ENCODE results near the gene TRABD2B.
A peak's percentile ranks its signal among the peaks of the same experiment; 100 is the strongest.

TRABD2B gene

GRCh38 chr1:47751996-47752451, 245.2 kb downstream of the TRABD2B start:
- H3K9ac ChIP-seq (ENCODE audit: low read length) = no peak overlapping the region
- H3K18ac ChIP-seq (ENCODE audit: low read depth in 1 of 2, low read length in 2 of 2) = no peak overlapping the region
- H3K79me1 ChIP-seq (replicated peaks; ENCODE audit: low read length, poor library complexity, severe bottlenecking) = no peaks in the 10 kb centered on the region
- H2AK5ac ChIP-seq (ENCODE audit: low read length, severe bottlenecking) = no peak overlapping the region
- H3K9me3 ChIP-seq (ENCODE audit: control insufficient read depth, low read length) = no peaks in the 10 kb centered on the region
- WGBS = 59% methylated on average over 15 of the region's 15 CpGs
- no peak overlapping the region for H2BK15ac ChIP-seq (ENCODE audit: low read depth, poor library complexity, severe bottlenecking)
- no peak overlapping the region for H3K23ac ChIP-seq (ENCODE audit: low read length in 2 of 2)
- no peak overlapping the region for H3K4ac ChIP-seq (ENCODE audit: low read depth in 1 of 2, low read length in 2 of 2)
- H3K27ac ChIP-seq (ENCODE audit: low read length, poor library complexity, severe bottlenecking) = no peak overlapping the region
- peak overlapping the region in 1 of 2 experiments; percentile 37 for H3K4me3 ChIP-seq (ENCODE audit: insufficient read depth in 1 of 2, low read depth in 1 of 2, low read length in 2 of 2)
- no peak overlapping the region for H4K91ac ChIP-seq (ENCODE audit: low read length)
- no peak overlapping the region for H2AFZ ChIP-seq (ENCODE audit: low read depth, low read length)
- no peaks in the 10 kb centered on the region for H3K36me3 ChIP-seq (ENCODE audit: control insufficient read depth in 1 of 2, insufficient read depth in 2 of 2, low read depth in 1 of 2, low read length in 2 of 2)
- H3K4me2 ChIP-seq (ENCODE audit: low read length, poor library complexity, severe bottlenecking) = no peak overlapping the region
- no peak overlapping the region for H2BK120ac ChIP-seq (ENCODE audit: low read depth, low read length)
- no peak overlapping the region for H2BK5ac ChIP-seq (ENCODE audit: low read depth, low read length, poor library complexity, severe bottlenecking)
- H3K27me3 ChIP-seq (ENCODE audit: control insufficient read depth in 1 of 2, insufficient read depth in 1 of 2, low read length in 2 of 2) = peaks cover 3 to 46% of the 10 kb centered on the region in 2 experiments
- no peak overlapping the region for H3K14ac ChIP-seq (ENCODE audit: low read length in 2 of 2)
- H2BK12ac ChIP-seq (ENCODE audit: low read length in 2 of 2) = no peak overlapping the region
- H4K8ac ChIP-seq (ENCODE audit: low read length) = no peak overlapping the region
- no peak for DNase-seq
- H3K4me1 ChIP-seq (ENCODE audit: control insufficient read depth, insufficient read depth, low read depth, low read length) = no peaks in the 10 kb centered on the region

DNA sequence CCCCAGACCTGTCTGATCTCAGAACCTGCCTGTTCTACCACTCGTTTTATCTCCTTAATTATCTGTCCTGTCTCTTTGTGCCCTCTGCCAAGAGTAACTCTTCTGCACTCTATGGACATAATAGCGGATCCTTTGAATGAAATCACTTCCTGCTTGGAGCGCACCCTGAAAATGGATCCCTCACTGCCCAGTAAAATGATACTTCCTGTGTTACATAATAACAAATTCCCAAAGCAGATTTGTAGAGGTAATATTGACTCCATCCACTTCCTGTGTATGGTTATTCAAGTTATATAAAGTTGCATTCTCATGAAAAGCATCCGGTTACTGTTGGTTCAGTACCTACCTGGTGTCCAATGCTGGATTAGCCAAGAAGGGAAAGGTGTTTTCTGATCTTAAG, 246.0 kb downstream of the TRABD2B start:
- Histone ChIP-seq H3K27ac (ENCODE audit: low read length, poor library complexity, severe bottlenecking) (no peak overlapping the region), H2AFZ (ENCODE audit: low read depth, low read length) (no peak overlapping the region), H2BK12ac (ENCODE audit: low read length in 2 of 2) (no peak overlapping the region), H2BK120ac (ENCODE audit: low read depth, low read length) (no peak overlapping the region), H2BK5ac (ENCODE audit: low read depth, low read length, poor library complexity, severe bottlenecking) (no peak overlapping the region), H4K8ac (ENCODE audit: low read length) (no peak overlapping the region), H3K9ac (ENCODE audit: low read length) (no peak overlapping the region), H3K4me2 (ENCODE audit: low read length, poor library complexity, severe bottlenecking) (no peak overlapping the region), H3K9me3 (ENCODE audit: control insufficient read depth, low read length) (no peaks in the 10 kb centered on the region), H3K4me1 (ENCODE audit: control insufficient read depth, insufficient read depth, low read depth, low read length) (no peaks in the 10 kb centered on the region), H3K4ac (ENCODE audit: low read depth in 1 of 2, low read length in 2 of 2) (no peak overlapping the region), H3K4me3 (ENCODE audit: insufficient read depth in 1 of 2, low read depth in 1 of 2, low read length in 2 of 2) (no peak overlapping the region), H4K91ac (ENCODE audit: low read length) (no peak overlapping the region), H3K36me3 (ENCODE audit: control insufficient read depth in 1 of 2, insufficient read depth in 2 of 2, low read depth in 1 of 2, low read length in 2 of 2) (no peaks in the 10 kb centered on the region), H2AK5ac (ENCODE audit: low read length, severe bottlenecking) (no peak overlapping the region), H3K27me3 (ENCODE audit: control insufficient read depth in 1 of 2, insufficient read depth in 1 of 2, low read length in 2 of 2) (peaks cover 3 to 45% of the 10 kb centered on the region in 2 experiments), H3K79me1 (replicated peaks; ENCODE audit: low read length, poor library complexity, severe bottlenecking) (no peaks in the 10 kb centered on the region), H3K18ac (ENCODE audit: low read depth in 1 of 2, low read length in 2 of 2) (no peak overlapping the region), H3K23ac (ENCODE audit: low read length in 2 of 2) (no peak overlapping the region), H2BK15ac (ENCODE audit: low read depth, poor library complexity, severe bottlenecking) (no peak overlapping the region), H3K14ac (ENCODE audit: low read length in 2 of 2) (no peak overlapping the region)
- no peak for DNase-seq
- 81% methylated on average over 4 of the region's 4 CpGs for WGBS

GRCh38 chr1:47745715-47746609, 251.2 kb downstream of the TRABD2B start:
- 68% methylated on average over 7 of the region's 8 CpGs for WGBS

GRCh38 chr1:47742890-47743760, 254.1 kb downstream of the TRABD2B start:
- Histone ChIP-seq H3K4me2 (ENCODE audit: low read length, poor library complexity, severe bottlenecking) (no peak overlapping the region), H2BK12ac (ENCODE audit: low read length in 2 of 2) (no peak overlapping the region), H3K4ac (ENCODE audit: low read depth in 1 of 2, low read length in 2 of 2) (no peak overlapping the region), H3K9me3 (ENCODE audit: control insufficient read depth, low read length) (peaks cover 5% of the 10 kb centered on the region), H3K79me1 (replicated peaks; ENCODE audit: low read length, poor library complexity, severe bottlenecking) (no peaks in the 10 kb centered on the region), H4K8ac (ENCODE audit: low read length) (no peak overlapping the region), H2BK5ac (ENCODE audit: low read depth, low read length, poor library complexity, severe bottlenecking) (no peak overlapping the region), H2BK120ac (ENCODE audit: low read depth, low read length) (no peak overlapping the region), H3K27ac (ENCODE audit: low read length, poor library complexity, severe bottlenecking) (no peak overlapping the region), H3K36me3 (ENCODE audit: control insufficient read depth in 1 of 2, insufficient read depth in 2 of 2, low read depth in 1 of 2, low read length in 2 of 2) (no peaks in the 10 kb centered on the region), H2AFZ (ENCODE audit: low read depth, low read length) (no peak overlapping the region), H3K27me3 (ENCODE audit: control insufficient read depth in 1 of 2, insufficient read depth in 1 of 2, low read length in 2 of 2) (peaks cover 10 to 56% of the 10 kb centered on the region in 2 experiments), H3K23ac (ENCODE audit: low read length in 2 of 2) (no peak overlapping the region), H3K18ac (ENCODE audit: low read depth in 1 of 2, low read length in 2 of 2) (no peak overlapping the region), H4K91ac (ENCODE audit: low read length) (no peak overlapping the region), H2AK5ac (ENCODE audit: low read length, severe bottlenecking) (no peak overlapping the region), H3K4me3 (ENCODE audit: insufficient read depth in 1 of 2, low read depth in 1 of 2, low read length in 2 of 2) (peak overlapping the region in 1 of 2 experiments; percentile 8), H3K14ac (ENCODE audit: low read length in 2 of 2) (no peak overlapping the region), H3K9ac (ENCODE audit: low read length) (no peak overlapping the region), H2BK15ac (ENCODE audit: low read depth, poor library complexity, severe bottlenecking) (no peak overlapping the region), H3K4me1 (ENCODE audit: control insufficient read depth, insufficient read depth, low read depth, low read length) (no peaks in the 10 kb centered on the region)
- WGBS = 77% methylated on average over 8 of the region's 9 CpGs
- no peak for DNase-seq

More at GRCh38 chr1:47745715-47746609, 251.2 kb downstream of the TRABD2B start:
- no peak overlapping the region for H2BK12ac ChIP-seq (ENCODE audit: low read length in 2 of 2)
- H4K91ac ChIP-seq (ENCODE audit: low read length) = no peak overlapping the region
- no peak overlapping the region for H3K23ac ChIP-seq (ENCODE audit: low read length in 2 of 2)
- no peak for DNase-seq
- no peak overlapping the region for H2BK120ac ChIP-seq (ENCODE audit: low read depth, low read length)
- H4K8ac ChIP-seq (ENCODE audit: low read length) = no peak overlapping the region
- no peak overlapping the region for H3K9ac ChIP-seq (ENCODE audit: low read length)
- no peaks in the 10 kb centered on the region for H3K4me1 ChIP-seq (ENCODE audit: control insufficient read depth, insufficient read depth, low read depth, low read length)
- no peak overlapping the region for H2BK15ac ChIP-seq (ENCODE audit: low read depth, poor library complexity, severe bottlenecking)
- H2AFZ ChIP-seq (ENCODE audit: low read depth, low read length) = no peak overlapping the region
- H2BK5ac ChIP-seq (ENCODE audit: low read depth, low read length, poor library complexity, severe bottlenecking) = no peak overlapping the region
- no peak overlapping the region for H3K18ac ChIP-seq (ENCODE audit: low read depth in 1 of 2, low read length in 2 of 2)
- H3K4me3 ChIP-seq (ENCODE audit: insufficient read depth in 1 of 2, low read depth in 1 of 2, low read length in 2 of 2) = no peak overlapping the region
- no peak overlapping the region for H2AK5ac ChIP-seq (ENCODE audit: low read length, severe bottlenecking)
- no peak overlapping the region for H3K14ac ChIP-seq (ENCODE audit: low read length in 2 of 2)
- no peak overlapping the region for H3K4me2 ChIP-seq (ENCODE audit: low read length, poor library complexity, severe bottlenecking)
- no peak overlapping the region for H3K4ac ChIP-seq (ENCODE audit: low read depth in 1 of 2, low read length in 2 of 2)
- H3K36me3 ChIP-seq (ENCODE audit: control insufficient read depth in 1 of 2, insufficient read depth in 2 of 2, low read depth in 1 of 2, low read length in 2 of 2) = no peaks in the 10 kb centered on the region
- H3K79me1 ChIP-seq (replicated peaks; ENCODE audit: low read length, poor library complexity, severe bottlenecking) = no peaks in the 10 kb centered on the region
- peaks cover 3% of the 10 kb centered on the region for H3K9me3 ChIP-seq (ENCODE audit: control insufficient read depth, low read length)
- H3K27ac ChIP-seq (ENCODE audit: low read length, poor library complexity, severe bottlenecking) = no peak overlapping the region
- H3K27me3 ChIP-seq (ENCODE audit: control insufficient read depth in 1 of 2, insufficient read depth in 1 of 2, low read length in 2 of 2) = peaks cover 0 to 55% of the 10 kb centered on the region in 2 experiments
